GM19238 (cell line): ENCODE results near the gene PRR23C.

ENCODE experiments used
- DNase-seq: peaks from one replicate; pipeline ENCODE4 v3.0.0; 2011; ENCODE audit warnings: low spot score; ENCODE audit not compliant: insufficient read length

PRR23C gene

DNA sequence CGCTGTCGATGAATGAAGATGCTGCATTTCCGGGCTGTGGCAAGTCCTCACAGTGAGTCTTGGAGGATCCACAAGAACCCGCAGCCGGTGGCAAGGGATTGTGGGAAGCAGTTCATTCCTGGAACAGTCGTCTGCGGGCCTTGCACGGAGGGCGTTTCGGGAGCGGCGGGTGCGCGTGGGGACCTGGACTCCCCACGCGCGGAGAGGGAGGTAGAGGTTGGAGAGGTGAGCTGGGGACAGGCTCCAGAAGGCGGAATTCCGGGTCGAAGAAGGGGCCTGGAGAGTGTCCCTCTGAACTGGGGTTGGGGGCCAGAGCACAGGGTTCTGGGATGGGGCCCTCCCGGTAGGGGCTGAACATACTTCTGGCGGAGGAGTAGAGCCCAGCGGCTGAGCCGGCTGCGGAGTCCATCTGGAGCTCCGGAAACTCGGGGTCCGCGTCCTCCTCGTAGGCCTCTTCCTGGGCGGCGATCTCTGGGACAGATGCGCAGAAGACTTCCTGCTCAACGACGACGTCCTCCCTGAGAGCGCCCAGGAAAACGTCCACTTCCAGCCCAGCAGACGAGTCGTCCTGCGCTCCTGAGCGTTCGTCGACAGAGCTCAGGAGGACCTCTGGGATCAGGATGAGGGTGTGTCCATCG is 39.2 kb downstream of the PRR23C start:
- DNase-seq: no peak

DNA sequence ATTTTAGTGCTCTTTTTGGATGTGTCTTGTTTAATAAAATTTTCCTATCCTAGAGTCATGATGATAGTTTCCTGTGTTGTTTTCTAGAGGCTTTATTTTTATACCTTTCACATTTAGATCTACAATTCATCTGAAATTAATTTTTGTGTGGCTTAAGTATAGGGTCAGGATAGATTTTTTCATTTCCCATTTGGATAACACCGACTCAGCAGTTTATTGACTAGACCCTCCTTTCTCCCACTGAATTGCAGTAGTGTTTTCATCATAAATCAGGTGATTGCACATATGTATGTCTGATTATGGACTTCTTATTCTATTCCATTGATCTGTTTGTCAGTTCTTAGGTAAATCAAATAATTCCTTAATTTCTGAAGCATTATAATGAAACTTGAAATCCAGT is 49.0 kb downstream of the PRR23C start:
- DNase-seq: no peak
